WERI-Rb-1 (cell line): ENCODE measurements around the gene COG8.
"Not testable (repeated sequence)": the region's sequence is repeated elsewhere in the genome, so short reads cannot be mapped to it uniquely, and the experiment has no call there.

ENCODE experiments used
- DNase-seq: peaks from one replicate; pipeline ENCODE4 v3.0.0-alpha.2; 2020
- H3K27ac ChIP-seq: fragments of 250-450 bp; sonication (Bioruptor Pico); 2 replicates; pipeline ENCODE4 v1.5.1; 2020; ENCODE audit warnings: mild to moderate bottlenecking, moderate library complexity
- H3K27me3 ChIP-seq: fragments of 250-450 bp; sonication (Bioruptor Pico); 2 replicates; pipeline ENCODE4 v1.5.1; 2021; ENCODE audit warnings: mild to moderate bottlenecking, low read depth, moderate library complexity; ENCODE audit not compliant: insufficient read depth, severe bottlenecking
- H3K36me3 ChIP-seq: fragments of 250-450 bp; sonication (Bioruptor Pico); 2 replicates; pipeline ENCODE4 v1.5.1; 2020; ENCODE audit warnings: mild to moderate bottlenecking, moderate library complexity
- H3K4me3 ChIP-seq: 2 replicates; pipeline ENCODE4 v1.5.1; 2011; ENCODE audit warnings: low read depth, mild to moderate bottlenecking, control low read depth, low read length
- H3K9me3 ChIP-seq: fragments of 250-450 bp; sonication (Bioruptor Pico); 2 replicates; pipeline ENCODE4 v1.5.1; 2021; ENCODE audit warnings: mild to moderate bottlenecking, moderate library complexity; ENCODE audit not compliant: severe bottlenecking
- TF ChIP-seq, protein P1 (sequence below): IDR thresholded peaks from 2 replicates; pipeline ENCODE4 v1.5.1; 2011; ENCODE audit warnings: low read depth, mild to moderate bottlenecking, control low read depth, inconsistent platforms, low read length

COG8 gene

DNA sequence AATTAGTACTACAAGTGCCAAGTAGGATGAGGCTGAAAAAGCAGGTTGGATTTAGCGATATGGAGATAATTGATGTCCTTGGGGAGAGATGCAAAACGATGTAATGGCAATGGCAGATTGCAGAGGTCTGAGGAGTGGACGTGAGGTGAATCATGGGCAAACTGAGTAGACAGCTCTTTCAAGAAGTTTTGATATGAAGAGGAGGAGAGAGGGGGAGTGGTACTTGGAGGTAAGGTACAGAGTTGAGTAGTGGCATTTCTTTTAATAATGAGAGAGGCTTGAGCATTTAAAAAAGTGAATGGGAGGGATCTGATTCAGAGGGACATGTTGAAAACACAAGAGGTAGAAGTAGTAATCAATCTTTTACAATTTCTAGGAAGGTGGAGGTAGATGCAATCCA lies 46.0 kb downstream of the COG8 start:
- H3K9me3 ChIP-seq, result no peaks in the 10 kb centered on the region
- no peaks in the 10 kb centered on the region for H3K27me3 ChIP-seq
- DNase-seq, result no peak
- no peak overlapping the region for H3K4me3 ChIP-seq
- TF ChIP-seq, protein P1, sequence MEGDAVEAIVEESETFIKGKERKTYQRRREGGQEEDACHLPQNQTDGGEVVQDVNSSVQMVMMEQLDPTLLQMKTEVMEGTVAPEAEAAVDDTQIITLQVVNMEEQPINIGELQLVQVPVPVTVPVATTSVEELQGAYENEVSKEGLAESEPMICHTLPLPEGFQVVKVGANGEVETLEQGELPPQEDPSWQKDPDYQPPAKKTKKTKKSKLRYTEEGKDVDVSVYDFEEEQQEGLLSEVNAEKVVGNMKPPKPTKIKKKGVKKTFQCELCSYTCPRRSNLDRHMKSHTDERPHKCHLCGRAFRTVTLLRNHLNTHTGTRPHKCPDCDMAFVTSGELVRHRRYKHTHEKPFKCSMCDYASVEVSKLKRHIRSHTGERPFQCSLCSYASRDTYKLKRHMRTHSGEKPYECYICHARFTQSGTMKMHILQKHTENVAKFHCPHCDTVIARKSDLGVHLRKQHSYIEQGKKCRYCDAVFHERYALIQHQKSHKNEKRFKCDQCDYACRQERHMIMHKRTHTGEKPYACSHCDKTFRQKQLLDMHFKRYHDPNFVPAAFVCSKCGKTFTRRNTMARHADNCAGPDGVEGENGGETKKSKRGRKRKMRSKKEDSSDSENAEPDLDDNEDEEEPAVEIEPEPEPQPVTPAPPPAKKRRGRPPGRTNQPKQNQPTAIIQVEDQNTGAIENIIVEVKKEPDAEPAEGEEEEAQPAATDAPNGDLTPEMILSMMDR, result no peak
- H3K27ac ChIP-seq, result no peak overlapping the region
- 0 out of 2 replicates have a peak, but pooled peaks cover 4% of the 10 kb centered on the region for H3K36me3 ChIP-seq

DNA sequence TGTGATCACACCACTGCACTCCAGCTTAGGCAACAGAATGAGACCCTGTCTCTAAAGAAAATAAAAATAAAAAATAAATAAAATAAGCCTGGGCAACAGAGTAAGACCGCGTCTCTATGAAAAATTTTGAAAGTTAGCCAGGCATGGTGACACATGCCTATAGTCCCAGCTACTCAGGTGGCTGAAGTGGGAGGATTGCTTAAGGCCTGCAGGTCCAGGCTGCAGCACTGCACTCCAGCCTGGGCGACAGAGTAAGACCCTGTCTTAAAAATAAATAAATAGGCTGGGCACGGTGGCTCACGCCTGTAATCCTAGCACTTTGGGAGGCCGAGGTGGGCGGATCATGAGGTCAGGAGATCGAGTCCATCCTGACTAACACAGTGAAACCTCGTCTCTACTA lies 47.7 kb downstream of the COG8 start:
- H3K4me3 ChIP-seq, H3K27me3 ChIP-seq, DNase-seq, H3K36me3 ChIP-seq, H3K27ac ChIP-seq, H3K9me3 ChIP-seq: not testable (repeated sequence)

DNA sequence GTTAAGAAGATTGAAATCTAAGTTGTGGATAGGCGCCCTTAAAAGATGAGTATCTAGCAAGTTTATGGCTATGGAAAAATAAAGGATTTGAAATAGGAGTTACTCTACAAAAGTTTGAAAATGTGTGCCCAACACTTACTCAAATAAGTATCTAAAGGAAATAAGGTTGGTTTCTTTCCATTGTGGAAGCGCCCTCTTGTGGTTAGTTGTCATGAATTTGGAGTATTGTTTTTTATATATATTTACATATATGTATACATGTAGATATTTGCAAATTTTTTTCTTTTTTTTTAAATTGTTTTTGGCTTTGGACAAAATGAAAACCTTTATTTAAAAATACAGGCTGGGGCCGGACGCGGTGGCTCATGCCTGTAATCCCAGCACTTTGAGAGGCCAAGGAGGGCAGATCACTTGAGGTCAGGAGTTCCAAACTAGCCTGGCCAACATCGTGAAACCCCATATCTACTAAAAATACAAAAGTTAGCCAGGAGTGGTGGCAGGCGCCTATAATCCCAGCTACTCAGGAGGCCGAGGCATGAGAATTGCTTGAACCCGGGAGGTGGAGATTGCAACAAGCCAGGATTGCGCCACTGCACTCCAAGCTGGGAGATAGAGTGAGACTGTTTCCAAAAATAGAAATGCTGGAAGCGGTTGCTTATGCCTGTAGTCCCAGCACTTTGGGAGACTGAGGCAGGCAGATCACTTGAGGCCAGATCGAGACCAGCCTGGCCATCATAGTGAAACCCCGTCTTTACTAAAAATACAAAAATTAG lies 52.2 kb downstream of the COG8 start:
- TF ChIP-seq, protein P1, result no peak
- DNase-seq, result no peak
- H3K9me3 ChIP-seq, result no peaks in the 10 kb centered on the region
- peaks cover 22% of the 10 kb centered on the region for H3K36me3 ChIP-seq
- no peaks in the 10 kb centered on the region for H3K27me3 ChIP-seq
- H3K4me3 ChIP-seq, result no peak overlapping the region
- H3K27ac ChIP-seq, result no peak overlapping the region; the same call in 1 of the 2 replicates

DNA sequence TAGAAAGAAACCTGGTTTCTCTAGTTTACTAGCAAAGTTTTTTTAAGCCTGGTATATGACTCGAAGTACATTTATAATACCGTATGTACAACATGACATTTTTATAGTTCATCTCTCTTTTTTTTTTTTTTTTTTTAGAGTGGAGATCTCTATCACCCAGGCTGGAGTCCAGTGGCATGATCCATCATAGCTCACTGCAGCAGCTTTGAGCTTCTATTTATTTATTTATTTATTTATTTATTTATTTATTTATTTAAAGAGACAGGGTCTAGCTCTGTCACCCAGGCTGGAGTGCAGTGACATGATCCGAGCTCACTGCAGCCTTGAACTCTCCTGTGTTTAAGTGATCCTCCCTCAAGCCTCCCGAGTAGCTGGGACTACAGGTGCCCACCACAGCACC lies 54.1 kb downstream of the COG8 start:
- TF ChIP-seq, protein P1, result no peak
- no peak for DNase-seq
- no peaks in the 10 kb centered on the region for H3K27me3 ChIP-seq

DNA sequence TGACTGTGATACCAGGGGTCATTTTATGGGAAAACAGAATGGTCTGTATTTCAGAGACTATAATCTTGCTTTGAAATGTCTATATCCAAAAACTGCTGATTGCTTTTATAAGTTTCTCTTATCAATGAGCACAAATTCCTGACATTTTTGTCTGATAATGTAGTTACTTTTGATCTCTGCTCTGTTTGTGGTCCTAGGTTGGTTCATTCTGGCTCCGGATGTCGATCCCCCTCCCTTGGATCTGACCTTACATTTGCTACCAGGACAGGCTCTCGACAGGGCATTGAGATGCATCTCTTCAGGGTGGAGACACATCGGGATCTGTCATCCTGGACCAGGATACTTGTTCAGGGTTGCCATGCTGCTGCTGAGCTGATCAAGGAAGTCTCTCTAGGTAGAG lies 55.5 kb downstream of the COG8 start:
- H3K27me3 ChIP-seq, result no peaks in the 10 kb centered on the region
- H3K27ac ChIP-seq, result no peak overlapping the region
- H3K4me3 ChIP-seq, result no peak overlapping the region
- TF ChIP-seq, protein P1, result no peak
- no peaks in the 10 kb centered on the region for H3K9me3 ChIP-seq
- DNase-seq, result no peak
- peaks cover 20% of the 10 kb centered on the region for H3K36me3 ChIP-seq

More for the DNA sequence above, 54.1 kb downstream of the COG8 start:
- H3K4me3 ChIP-seq, result no peak overlapping the region
- peaks cover 20% of the 10 kb centered on the region for H3K36me3 ChIP-seq
- no peak overlapping the region for H3K27ac ChIP-seq
- H3K9me3 ChIP-seq, result no peaks in the 10 kb centered on the region

DNA sequence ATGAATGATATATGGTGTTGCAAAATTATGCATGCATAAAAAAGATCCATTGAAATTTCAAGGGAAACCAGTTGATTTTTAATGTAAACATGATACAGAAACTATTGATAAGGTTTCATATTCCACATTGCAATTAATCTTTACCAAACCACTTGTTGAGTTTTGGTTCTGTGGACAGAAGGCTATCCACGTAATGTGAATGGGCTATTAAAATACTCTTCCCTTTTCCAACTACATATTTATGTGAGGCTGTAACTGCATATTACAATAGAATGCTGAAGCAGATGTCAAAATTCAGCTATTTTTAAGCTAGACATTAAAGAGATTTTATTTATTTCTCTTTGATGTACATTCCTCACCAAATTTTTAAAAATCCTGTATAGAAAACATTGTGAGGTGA lies 62.0 kb downstream of the COG8 start:
- TF ChIP-seq, protein P1, result no peak
- Histone ChIP-seq H3K36me3 (peaks cover 9% of the 10 kb centered on the region), H3K4me3 (no peak overlapping the region), H3K27me3 (no peaks in the 10 kb centered on the region), H3K9me3 (no peaks in the 10 kb centered on the region), H3K27ac (no peak overlapping the region)
- no peak for DNase-seq
